ENCODE data around the gene SLC49A4.

SLC49A4 gene

GRCh38 chr3:122803977-122804376 is 9.1 kb downstream of the SLC49A4 start:
- no peaks in the 10 kb centered on the region for H3K27me3 ChIP-seq (ENCODE audit: control insufficient read depth in 3 of 3, insufficient read depth in 3 of 3, low read depth in 1 of 3, low read length in 3 of 3)
- H3K4me2 ChIP-seq (ENCODE audit: insufficient read depth, low read length, poor library complexity, severe bottlenecking): no peak overlapping the region
- no peak for DNase-seq (ENCODE audit: low spot score)
- H2BK12ac ChIP-seq (ENCODE audit: low read length): no peak overlapping the region
- H3K14ac ChIP-seq (ENCODE audit: low read length): no peak overlapping the region
- no peak overlapping the region for H2BK5ac ChIP-seq (ENCODE audit: low read length)
- no peak overlapping the region for H2AK5ac ChIP-seq (ENCODE audit: low read depth, low read length)
- H3K4ac ChIP-seq (ENCODE audit: low read length): no peak overlapping the region
- H3K27ac ChIP-seq (replicated peaks; ENCODE audit: low read length): no peak overlapping the region
- WGBS, 2 donors (ENCODE audit: extremely low coverage in 2 of 2, insufficient read length in 2 of 2, insufficient replicate concordance in 1 of 2): no CpG with 5 or more reads among the region's 2 CpGs
- H3K9me3 ChIP-seq (replicated peaks in 1 of 2; ENCODE audit: control insufficient read depth in 2 of 2, insufficient read depth in 1 of 2, low read depth in 1 of 2, low read length in 2 of 2): no peaks in the 10 kb centered on the region
- no peak overlapping the region for H2BK120ac ChIP-seq (ENCODE audit: low read depth, low read length)
- H3K23ac ChIP-seq (ENCODE audit: low read depth, low read length, poor library complexity): no peak overlapping the region
- no peak overlapping the region for H3K4me3 ChIP-seq (ENCODE audit: low read length in 2 of 2)
- no peak overlapping the region for H4K91ac ChIP-seq (ENCODE audit: low read depth, low read length, poor library complexity)
- H3K18ac ChIP-seq (ENCODE audit: low read length): no peak overlapping the region
- H3K36me3 ChIP-seq (replicated peaks in 1 of 2; ENCODE audit: control insufficient read depth in 2 of 2, insufficient read depth in 2 of 2, low read length in 2 of 2): peaks cover 0 to 21% of the 10 kb centered on the region in 2 donors
- H3K4me1 ChIP-seq (ENCODE audit: control insufficient read depth in 2 of 2, insufficient read depth in 1 of 2, low read depth in 1 of 2, low read length in 2 of 2): no peaks in the 10 kb centered on the region
- no peak overlapping the region for H4K8ac ChIP-seq (ENCODE audit: low read depth, low read length)
- no peak overlapping the region for H2BK15ac ChIP-seq (ENCODE audit: low read length)
- H2AFZ ChIP-seq (ENCODE audit: low read length): no peak overlapping the region
- no peaks in the 10 kb centered on the region for H3K79me1 ChIP-seq (ENCODE audit: low read depth, low read length)
- H3K9ac ChIP-seq (ENCODE audit: low read depth, low read length, poor library complexity): no peak overlapping the region

- H3K27me3 ChIP-seq (ENCODE audit: control insufficient read depth in 3 of 3, insufficient read depth in 3 of 3, low read depth in 1 of 3, low read length in 3 of 3): no peaks in the 10 kb centered on the region
- H2BK15ac ChIP-seq (ENCODE audit: low read length): no peak overlapping the region
- peaks cover 0 to 43% of the 10 kb centered on the region in 2 donors for H3K36me3 ChIP-seq (replicated peaks in 1 of 2; ENCODE audit: control insufficient read depth in 2 of 2, insufficient read depth in 2 of 2, low read length in 2 of 2)
- H3K14ac ChIP-seq (ENCODE audit: low read length): no peak overlapping the region
- no peaks in the 10 kb centered on the region for H3K9me3 ChIP-seq (replicated peaks in 1 of 2; ENCODE audit: control insufficient read depth in 2 of 2, insufficient read depth in 1 of 2, low read depth in 1 of 2, low read length in 2 of 2)
- no peak overlapping the region for H3K9ac ChIP-seq (ENCODE audit: low read depth, low read length, poor library complexity)
- H3K23ac ChIP-seq (ENCODE audit: low read depth, low read length, poor library complexity): no peak overlapping the region
- no peak overlapping the region for H2AK5ac ChIP-seq (ENCODE audit: low read depth, low read length)
- DNase-seq (ENCODE audit: low spot score): no peak
- H2BK12ac ChIP-seq (ENCODE audit: low read length): no peak overlapping the region
- H2BK120ac ChIP-seq (ENCODE audit: low read depth, low read length): no peak overlapping the region
- H4K8ac ChIP-seq (ENCODE audit: low read depth, low read length): no peak overlapping the region
- no peak overlapping the region for H4K91ac ChIP-seq (ENCODE audit: low read depth, low read length, poor library complexity)
- no peak overlapping the region for H3K27ac ChIP-seq (replicated peaks; ENCODE audit: low read length)
- no peak overlapping the region for H3K4ac ChIP-seq (ENCODE audit: low read length)
- H3K4me3 ChIP-seq (ENCODE audit: low read length in 2 of 2): no peak overlapping the region
- no peak overlapping the region for H3K18ac ChIP-seq (ENCODE audit: low read length)
- H2BK5ac ChIP-seq (ENCODE audit: low read length): no peak overlapping the region
- no peaks in the 10 kb centered on the region for H3K79me1 ChIP-seq (ENCODE audit: low read depth, low read length)
- no peak overlapping the region for H2AFZ ChIP-seq (ENCODE audit: low read length)
- H3K4me2 ChIP-seq (ENCODE audit: insufficient read depth, low read length, poor library complexity, severe bottlenecking): no peak overlapping the region
- no peaks in the 10 kb centered on the region for H3K4me1 ChIP-seq (ENCODE audit: control insufficient read depth in 2 of 2, insufficient read depth in 1 of 2, low read depth in 1 of 2, low read length in 2 of 2)
These were observed 15.9 kb downstream of the SLC49A4 start for GRCh38 chr3:122810734-122811133.

- Histone ChIP-seq H3K9me3 (replicated peaks in 1 of 2; ENCODE audit: control insufficient read depth in 2 of 2, insufficient read depth in 1 of 2, low read depth in 1 of 2, low read length in 2 of 2) (peaks cover 0 to 2% of the 10 kb centered on the region in 2 donors), H4K8ac (ENCODE audit: low read depth, low read length) (no peak overlapping the region), H3K4me2 (ENCODE audit: insufficient read depth, low read length, poor library complexity, severe bottlenecking) (no peak overlapping the region), H2BK5ac (ENCODE audit: low read length) (no peak overlapping the region), H3K4ac (ENCODE audit: low read length) (no peak overlapping the region), H3K79me1 (ENCODE audit: low read depth, low read length) (no peaks in the 10 kb centered on the region), H3K4me1 (ENCODE audit: control insufficient read depth in 2 of 2, insufficient read depth in 1 of 2, low read depth in 1 of 2, low read length in 2 of 2) (no peaks in the 10 kb centered on the region), H4K91ac (ENCODE audit: low read depth, low read length, poor library complexity) (no peak overlapping the region), H2AK5ac (ENCODE audit: low read depth, low read length) (no peak overlapping the region), H2AFZ (ENCODE audit: low read length) (no peak overlapping the region), H2BK120ac (ENCODE audit: low read depth, low read length) (no peak overlapping the region), H3K27ac (replicated peaks; ENCODE audit: low read length) (no peak overlapping the region), H3K23ac (ENCODE audit: low read depth, low read length, poor library complexity) (no peak overlapping the region), H3K18ac (ENCODE audit: low read length) (no peak overlapping the region), H2BK15ac (ENCODE audit: low read length) (no peak overlapping the region), H3K36me3 (replicated peaks in 1 of 2; ENCODE audit: control insufficient read depth in 2 of 2, insufficient read depth in 2 of 2, low read length in 2 of 2) (peaks cover 2 to 28% of the 10 kb centered on the region in 2 donors), H2BK12ac (ENCODE audit: low read length) (no peak overlapping the region), H3K14ac (ENCODE audit: low read length) (no peak overlapping the region), H3K9ac (ENCODE audit: low read depth, low read length, poor library complexity) (no peak overlapping the region), H3K27me3 (ENCODE audit: control insufficient read depth in 3 of 3, insufficient read depth in 3 of 3, low read depth in 1 of 3, low read length in 3 of 3) (no peaks in the 10 kb centered on the region), H3K4me3 (ENCODE audit: low read length in 2 of 2) (no peak overlapping the region)
- no CpG with 5 or more reads among the region's 2 CpGs for WGBS, 2 donors (ENCODE audit: extremely low coverage in 2 of 2, insufficient read length in 2 of 2, insufficient replicate concordance in 1 of 2)
- DNase-seq (ENCODE audit: low spot score): no peak
These were observed 21.7 kb downstream of the SLC49A4 start for GRCh38 chr3:122816587-122816986.

- DNase-seq (ENCODE audit: low spot score): no peak
- Histone ChIP-seq H3K4me2 (ENCODE audit: insufficient read depth, low read length, poor library complexity, severe bottlenecking) (no peak overlapping the region), H3K4me1 (ENCODE audit: control insufficient read depth in 2 of 2, insufficient read depth in 1 of 2, low read depth in 1 of 2, low read length in 2 of 2) (no peaks in the 10 kb centered on the region), H3K9me3 (replicated peaks in 1 of 2; ENCODE audit: control insufficient read depth in 2 of 2, insufficient read depth in 1 of 2, low read depth in 1 of 2, low read length in 2 of 2) (peaks cover 2 to 3% of the 10 kb centered on the region in 2 donors), H3K79me1 (ENCODE audit: low read depth, low read length) (no peaks in the 10 kb centered on the region), H3K27me3 (ENCODE audit: control insufficient read depth in 3 of 3, insufficient read depth in 3 of 3, low read depth in 1 of 3, low read length in 3 of 3) (no peaks in the 10 kb centered on the region), H2BK12ac (ENCODE audit: low read length) (no peak overlapping the region), H3K9ac (ENCODE audit: low read depth, low read length, poor library complexity) (no peak overlapping the region), H2BK5ac (ENCODE audit: low read length) (no peak overlapping the region), H2BK15ac (ENCODE audit: low read length) (no peak overlapping the region), H3K4me3 (ENCODE audit: low read length in 2 of 2) (no peak overlapping the region), H2AK5ac (ENCODE audit: low read depth, low read length) (no peak overlapping the region), H4K91ac (ENCODE audit: low read depth, low read length, poor library complexity) (no peak overlapping the region), H3K14ac (ENCODE audit: low read length) (no peak overlapping the region), H3K36me3 (replicated peaks in 1 of 2; ENCODE audit: control insufficient read depth in 2 of 2, insufficient read depth in 2 of 2, low read length in 2 of 2) (peaks cover 6 to 33% of the 10 kb centered on the region in 2 donors), H3K23ac (ENCODE audit: low read depth, low read length, poor library complexity) (no peak overlapping the region), H3K18ac (ENCODE audit: low read length) (no peak overlapping the region), H2BK120ac (ENCODE audit: low read depth, low read length) (no peak overlapping the region), H4K8ac (ENCODE audit: low read depth, low read length) (no peak overlapping the region), H3K27ac (replicated peaks; ENCODE audit: low read length) (no peak overlapping the region), H3K4ac (ENCODE audit: low read length) (no peak overlapping the region), H2AFZ (ENCODE audit: low read length) (no peak overlapping the region)
- WGBS, 2 donors (ENCODE audit: extremely low coverage in 2 of 2, insufficient read length in 2 of 2, insufficient replicate concordance in 1 of 2): no CpG with 5 or more reads among the region's 7 CpGs
These were observed 29.9 kb downstream of the SLC49A4 start for GRCh38 chr3:122824465-122825381.
